HG02943 (cell line): ENCODE measurements around the gene GALNT18.

Experiments
- ATAC-seq: cut with Tn5 transposase; IDR thresholded peaks from one replicate; pipeline ENCODE4 v1.9.1; 2021; ENCODE audit warnings: mild to moderate bottlenecking, low read depth, moderate library complexity; ENCODE audit not compliant: unreplicated experiment

Gene GALNT18

DNA sequence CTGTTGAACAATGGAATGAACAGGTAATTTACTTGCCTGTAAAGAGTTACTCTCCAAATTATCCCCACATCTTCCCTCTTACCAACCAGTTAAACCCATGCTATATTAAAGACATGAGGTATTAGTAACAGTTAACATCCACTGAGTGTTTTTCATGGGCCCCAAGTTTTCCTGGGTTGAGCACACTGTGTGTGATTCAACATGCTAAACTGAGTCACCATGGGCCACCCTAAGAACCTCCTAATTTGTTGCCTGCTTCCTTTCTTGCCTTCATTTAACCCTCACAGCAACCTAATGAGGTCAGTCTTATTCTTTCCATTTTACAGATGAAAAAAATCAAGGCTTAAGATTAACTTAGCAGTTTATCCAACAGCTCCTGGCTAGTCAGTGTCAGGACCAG lies 51.0 kb downstream of the GALNT18 start:
- ATAC-seq, result no peak

- no peak for ATAC-seq
Observed at GRCh38 chr11:11569936-11570491, 51.8 kb downstream of the GALNT18 start.

- no peak for ATAC-seq
Observed at GRCh38 chr11:11568651-11569229, 53.1 kb downstream of the GALNT18 start.

DNA sequence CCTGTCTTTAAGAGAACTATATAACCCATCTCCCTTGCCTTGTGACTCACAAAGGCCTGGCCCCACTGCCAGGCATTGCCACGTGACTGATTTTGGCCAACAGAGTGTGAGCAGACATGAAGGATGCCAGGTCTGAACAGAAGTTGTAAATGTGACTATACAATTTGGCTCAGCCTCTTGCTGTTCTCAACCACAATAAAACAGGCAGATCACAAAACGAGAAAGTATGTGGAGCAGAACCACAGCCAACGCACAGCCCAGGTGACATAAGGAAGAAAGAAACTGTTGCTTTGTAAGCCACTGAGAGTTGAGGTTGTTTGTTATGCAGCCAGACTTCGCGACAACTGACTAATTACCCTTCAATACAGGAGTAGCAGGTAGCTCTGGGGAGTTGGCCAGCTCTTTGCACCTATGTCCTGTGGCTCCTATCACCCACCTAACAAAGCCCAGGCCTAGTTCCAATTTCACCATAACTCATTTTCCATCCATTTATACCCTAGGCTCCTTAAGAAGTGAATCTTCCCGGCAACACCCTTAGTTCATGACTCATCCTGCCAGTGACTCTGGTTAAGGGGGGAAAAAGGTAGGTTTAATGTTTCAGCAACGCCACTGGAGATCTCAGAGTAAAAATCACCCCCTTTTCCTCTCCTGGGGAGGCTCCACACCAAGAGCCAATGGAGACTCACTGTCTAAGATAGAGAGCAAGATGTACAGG lies 53.7 kb downstream of the GALNT18 start:
- no peak for ATAC-seq

GRCh38 chr11:11565636-11566035 lies 56.2 kb downstream of the GALNT18 start:
- ATAC-seq, result no peak

DNA sequence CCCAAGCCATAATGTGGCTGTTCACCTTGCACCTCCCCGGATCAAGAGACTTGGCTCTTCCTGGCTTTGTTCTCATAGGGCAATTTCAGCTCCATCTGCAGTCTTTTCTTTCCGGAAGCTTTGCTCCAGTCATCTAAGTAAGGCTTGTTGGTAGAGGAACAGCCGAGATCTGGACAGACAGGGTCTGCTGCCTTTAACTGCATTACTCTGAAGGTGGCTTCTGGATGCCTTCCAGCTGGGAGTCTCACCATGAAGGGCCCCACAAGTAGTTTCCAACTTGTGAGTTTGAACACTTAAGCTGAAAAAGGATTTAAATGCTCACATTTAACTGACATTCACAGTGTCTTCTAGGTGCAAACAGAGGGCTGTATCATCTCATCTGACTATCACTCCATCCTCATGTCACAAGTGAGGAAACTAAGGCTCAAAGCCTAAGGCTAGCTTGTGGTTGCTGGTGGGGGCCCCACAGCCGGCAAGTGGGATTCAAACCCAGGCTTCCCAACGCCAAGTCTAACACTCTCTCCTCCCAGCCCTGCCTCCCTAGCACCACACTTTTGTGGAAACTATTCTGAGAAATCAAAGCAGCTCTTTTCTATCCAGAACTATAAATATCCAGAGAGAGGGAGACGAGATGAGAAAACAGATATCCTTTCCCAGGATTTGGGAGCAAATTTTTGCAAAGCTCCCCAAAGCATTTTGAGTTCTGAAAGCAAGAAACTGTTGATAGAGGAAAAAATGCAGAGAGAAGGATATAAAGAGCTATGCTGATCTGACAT lies 58.4 kb downstream of the GALNT18 start:
- no peak for ATAC-seq

GRCh38 chr11:11561991-11562390 lies 59.8 kb downstream of the GALNT18 start:
- ATAC-seq, result no peak

GRCh38 chr11:11558826-11559225 lies 63.0 kb downstream of the GALNT18 start:
- no peak for ATAC-seq

- ATAC-seq, result no peak
Observed at GRCh38 chr11:11558396-11558795, 63.4 kb downstream of the GALNT18 start.

DNA sequence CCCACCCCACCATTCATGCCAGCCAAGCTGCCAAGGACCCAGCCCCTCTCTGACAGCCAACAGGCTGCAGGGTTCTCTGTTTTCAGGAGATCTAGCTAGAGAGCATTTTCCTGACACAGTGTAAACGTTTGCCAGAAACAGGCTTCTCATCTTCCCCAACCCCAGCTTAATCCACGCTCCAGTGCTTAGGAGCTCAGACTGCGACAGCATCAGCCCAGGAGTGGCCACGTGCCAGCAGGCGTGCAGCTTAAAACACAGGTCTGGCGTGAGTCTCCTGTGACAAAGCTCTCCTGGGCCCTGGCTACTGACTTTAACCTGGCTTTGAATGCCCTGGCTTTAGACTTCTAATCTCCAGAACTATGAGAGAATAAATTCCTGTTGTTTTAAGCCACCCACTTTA lies 66.6 kb downstream of the GALNT18 start:
- ATAC-seq, result no peak

DNA sequence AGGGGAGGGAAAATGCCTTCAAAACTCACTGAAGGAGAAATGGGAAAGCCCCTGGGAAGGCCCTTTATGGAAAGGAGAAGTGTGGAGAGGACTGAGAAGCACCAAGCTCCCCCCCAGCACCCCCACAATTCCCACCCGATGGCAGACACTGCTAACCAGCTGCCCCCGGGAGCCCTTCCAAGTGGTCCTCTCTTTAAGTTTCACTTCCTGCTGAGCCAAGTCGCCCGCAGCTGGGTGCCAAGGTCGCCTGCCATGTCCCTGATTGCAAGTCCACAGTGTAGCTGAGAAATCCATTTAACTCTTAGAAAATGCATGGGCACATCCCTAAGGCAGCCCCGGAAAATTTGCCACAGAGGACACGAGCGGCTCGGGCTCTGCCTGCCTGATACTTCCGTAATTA lies 68.2 kb downstream of the GALNT18 start:
- no peak for ATAC-seq

DNA sequence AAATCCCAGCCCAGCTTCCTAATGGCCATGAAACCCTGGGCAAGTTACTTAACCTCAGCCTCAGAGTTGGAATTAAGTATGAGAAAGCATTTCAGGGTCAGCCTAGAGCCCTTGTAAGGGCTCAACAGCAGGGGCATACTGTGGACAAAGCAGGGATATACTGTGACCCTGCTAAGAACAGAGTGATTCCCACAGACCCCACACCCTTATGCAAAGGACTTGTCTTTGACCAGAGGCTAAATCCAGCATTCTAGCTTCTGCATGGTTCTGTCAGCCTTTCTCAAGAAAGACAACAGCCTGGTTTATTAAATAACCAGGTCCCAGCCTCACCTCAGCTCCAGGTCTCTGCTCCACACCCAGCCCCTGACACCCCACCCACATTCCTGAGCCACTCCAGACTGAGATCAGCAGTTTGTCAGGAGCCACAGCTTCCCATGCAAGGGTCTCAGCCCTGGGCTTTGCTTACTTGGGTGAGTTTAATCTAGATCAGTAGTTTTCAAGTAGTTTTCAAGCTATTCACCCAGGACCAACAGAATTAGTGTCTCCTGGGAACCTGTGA lies 69.2 kb downstream of the GALNT18 start:
- no peak for ATAC-seq

- ATAC-seq, result no peak
Observed at GRCh38 chr11:11550534-11550933, 71.3 kb downstream of the GALNT18 start.

DNA sequence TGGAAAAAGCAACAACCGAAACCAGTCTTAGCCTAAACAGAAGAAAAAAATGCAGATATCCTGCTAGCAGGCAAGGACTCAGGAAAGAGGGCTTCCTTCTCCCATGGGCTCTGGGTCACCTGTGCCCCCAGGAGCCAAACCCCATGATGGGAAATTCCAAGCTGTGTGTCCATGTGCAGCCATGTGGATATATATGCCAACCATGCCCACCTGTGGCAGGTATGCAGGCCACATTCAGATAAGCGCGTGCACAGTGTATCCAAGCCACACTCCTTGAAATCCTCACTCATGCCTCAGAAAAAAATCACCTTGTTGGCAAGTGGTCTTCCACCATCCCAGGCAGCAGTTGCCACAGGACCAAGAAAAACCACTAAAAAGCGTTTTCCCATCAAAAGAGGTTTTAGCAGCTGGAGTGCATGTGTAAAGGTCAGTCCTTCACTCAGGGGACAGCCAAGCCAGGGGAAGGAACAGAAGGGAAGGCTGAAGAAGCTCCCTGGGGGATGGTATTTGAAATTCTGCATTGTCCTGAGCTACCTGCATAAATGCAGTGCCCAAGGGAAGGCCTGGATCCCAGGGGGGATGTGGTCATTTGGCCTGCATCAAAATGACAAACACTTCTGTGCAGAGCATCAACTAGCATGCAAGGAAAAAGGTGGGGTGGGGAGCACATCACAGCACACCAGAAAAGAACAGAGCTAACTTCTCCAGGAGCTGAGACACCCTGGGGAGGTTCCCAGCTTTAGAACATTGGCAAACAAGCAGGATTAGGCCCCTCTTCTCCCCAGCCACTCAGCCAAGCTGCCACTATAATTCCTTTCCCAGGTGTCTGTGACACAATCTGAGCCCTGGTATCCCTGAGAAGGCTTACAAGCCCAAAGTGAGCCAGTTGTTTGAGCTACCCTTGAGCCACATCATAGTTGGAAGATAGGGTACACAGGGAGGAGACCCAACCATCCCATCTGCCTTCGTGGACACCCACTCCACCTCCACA lies 76.2 kb downstream of the GALNT18 start:
- no peak for ATAC-seq

DNA sequence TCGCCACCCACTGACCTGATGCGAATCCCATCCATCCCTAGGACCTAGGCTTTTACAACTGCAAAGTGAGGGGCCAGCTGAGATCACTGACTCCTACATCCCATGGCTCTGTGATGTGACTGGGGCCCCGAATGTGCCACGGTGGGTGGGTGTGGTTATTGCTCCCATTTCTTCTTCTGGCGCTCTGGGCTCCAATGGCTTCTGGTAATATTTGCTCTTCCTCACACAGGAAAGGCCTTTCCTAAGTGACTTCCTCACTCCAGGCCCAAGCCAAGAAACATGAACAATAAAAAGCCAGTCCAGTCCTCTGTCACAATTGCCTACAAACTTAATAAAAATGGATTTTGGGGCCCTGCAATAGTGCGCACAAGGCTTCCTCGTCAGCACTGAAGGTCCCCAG lies 78.1 kb downstream of the GALNT18 start:
- no peak for ATAC-seq

DNA sequence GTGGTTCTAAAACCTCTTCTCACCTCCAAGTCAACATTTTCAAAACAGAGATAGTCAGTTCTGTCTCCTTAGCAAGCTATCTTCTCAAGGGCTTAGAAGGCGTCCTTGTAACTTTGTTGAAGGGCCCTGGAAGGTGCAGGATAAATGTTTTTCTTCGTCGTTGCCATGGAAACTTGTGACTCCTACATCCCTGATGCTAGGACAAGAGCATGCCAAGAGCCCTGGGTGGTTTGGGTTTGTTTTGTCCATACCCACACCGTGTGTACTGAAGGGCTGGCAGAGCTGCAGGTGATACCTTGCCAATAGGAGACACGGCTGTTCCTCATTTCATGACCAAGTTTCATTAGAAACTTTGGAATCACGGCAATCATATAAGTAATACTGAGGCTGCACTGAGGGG lies 81.6 kb downstream of the GALNT18 start:
- no peak for ATAC-seq

DNA sequence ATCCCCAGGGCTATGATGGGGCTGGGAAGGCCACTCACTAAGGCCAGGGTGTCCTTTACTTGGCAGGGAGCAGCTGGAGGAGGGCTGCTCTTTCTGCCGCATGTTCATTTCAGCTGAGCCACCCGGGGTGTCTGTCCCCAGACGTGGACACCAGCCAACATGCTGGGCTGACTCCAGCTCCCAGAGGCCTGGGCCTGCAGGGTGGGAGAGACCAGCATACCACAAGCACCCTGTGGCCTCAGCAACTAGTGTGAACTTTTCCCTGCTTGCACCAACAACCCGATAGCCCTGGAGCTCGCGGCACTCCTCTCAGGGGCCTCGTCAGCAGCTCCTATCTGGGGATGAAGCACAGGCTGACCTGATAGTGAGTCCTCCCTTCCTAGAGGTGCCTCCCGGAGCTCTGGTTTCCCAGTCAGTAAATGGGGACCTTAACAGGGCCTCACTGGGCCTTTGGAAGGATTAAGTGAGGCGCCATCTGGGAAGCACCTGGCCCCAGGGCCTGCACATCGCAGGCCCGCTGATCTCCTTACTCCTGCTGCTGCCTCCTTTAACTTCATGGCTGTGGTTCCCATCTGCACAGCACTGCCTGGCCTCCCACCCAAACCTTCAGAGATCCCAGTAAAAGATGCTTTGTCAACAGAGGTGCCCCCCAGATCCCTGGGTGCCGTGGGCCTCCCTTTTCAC lies 83.4 kb downstream of the GALNT18 start:
- no peak for ATAC-seq

GRCh38 chr11:11537871-11538270 lies 83.9 kb downstream of the GALNT18 start:
- ATAC-seq, result no peak

- ATAC-seq, result no peak
Observed at GRCh38 chr11:11537372-11537771, 84.4 kb downstream of the GALNT18 start.
